HEK293 (cell line): ENCODE measurements around the gene ADPRHL1.

Source experiments
- CTCF ChIA-PET: fragments of 350-600 bp; formaldehyde crosslinking; extraction: SDS; loops from one replicate; lab custom pipeline; 2021; ENCODE audit warnings: antibody characterized with exemption; lab: Yijun Ruan, JAX
- POLR2A ChIA-PET: fragments of 300-600 bp; formaldehyde crosslinking; extraction: SDS; loops from one replicate; lab custom pipeline; 2020; ENCODE audit warnings: antibody characterized with exemption, inconsistent platforms; lab: Yijun Ruan, JAX
- H3K27ac ChIP-seq: fragments of 200-500 bp; sonication (Bioruptor generic); 2 replicates; pipeline ENCODE4 v1.5.1; 2014; ENCODE audit warnings: low read depth, low read length, control low read depth, inconsistent platforms; ENCODE audit errors: extremely low read depth
- H3K36me3 ChIP-seq, 2 experiments: fragments of 200-500 bp in 1 of 2; sonication (Bioruptor generic) in 1 of 2; 1 replicate in 1 of 2; 2 replicates in 1 of 2; pipeline ENCODE4 v1.5.1; 2014 to 2017; ENCODE audit warnings: inconsistent platforms in 2 of 2, low read length in 2 of 2; ENCODE audit not compliant: control insufficient read depth in 2 of 2, insufficient read depth in 1 of 2
- H3K4me1 ChIP-seq: fragments of 200-500 bp; sonication (Bioruptor generic); 2 replicates; pipeline ENCODE4 v1.5.1; 2014; ENCODE audit warnings: mild to moderate bottlenecking, low read length, inconsistent platforms; ENCODE audit not compliant: control insufficient read depth, insufficient read depth
- H3K4me3 ChIP-seq: 2 replicates; pipeline ENCODE4 v1.5.1; 2011; ENCODE audit warnings: low read depth, mild to moderate bottlenecking, control low read depth, low read length, moderate library complexity
- H3K9me3 ChIP-seq: fragments of 200-500 bp; sonication (Bioruptor generic); 2 replicates; pipeline ENCODE4 v1.5.1; 2014; ENCODE audit warnings: low read depth, low read length, inconsistent platforms; ENCODE audit not compliant: control insufficient read depth, insufficient read depth
- BCL11A ChIP-seq: fragments of 450-650 bp; formaldehyde crosslinking; IDR thresholded peaks from 2 replicates; pipeline ENCODE4 v1.5.1; 2016; ENCODE audit warnings: low read depth, missing biosample characterization, missing genetic modification characterization
- BCL11B ChIP-seq: fragments of 450-650 bp; formaldehyde crosslinking; IDR thresholded peaks from 2 replicates; pipeline ENCODE4 v1.5.1; 2016; ENCODE audit warnings: low read depth, missing biosample characterization, missing genetic modification characterization
- EGR2 ChIP-seq: fragments of 450-650 bp; formaldehyde crosslinking; IDR thresholded peaks from 2 replicates; pipeline ENCODE4 v1.5.1; 2016; ENCODE audit warnings: low read depth, missing biosample characterization, missing genetic modification characterization
- GLI2 ChIP-seq: fragments of 450-650 bp; formaldehyde crosslinking; IDR thresholded peaks from 2 replicates; pipeline ENCODE4; 2017; ENCODE audit warnings: missing biosample characterization, missing genetic modification characterization, low read depth, borderline replicate concordance
- GLIS1 ChIP-seq: fragments of 450-650 bp; formaldehyde crosslinking; IDR thresholded peaks from 2 replicates; pipeline ENCODE4 v1.5.1; 2016; ENCODE audit warnings: missing biosample characterization, missing genetic modification characterization
- GLIS2 ChIP-seq: fragments of 450-650 bp; formaldehyde crosslinking; IDR thresholded peaks from 2 replicates; pipeline ENCODE4 v1.5.1; 2016; ENCODE audit warnings: missing biosample characterization, missing genetic modification characterization
- KLF7 ChIP-seq: fragments of 450-650 bp; formaldehyde crosslinking; IDR thresholded peaks from 2 replicates; pipeline ENCODE4 v1.5.1; 2016; ENCODE audit warnings: missing biosample characterization, missing genetic modification characterization, borderline replicate concordance
- PRDM6 ChIP-seq: fragments of 450-650 bp; formaldehyde crosslinking; IDR thresholded peaks from 2 replicates; pipeline ENCODE4 v1.5.1; 2017; ENCODE audit warnings: missing biosample characterization, missing genetic modification characterization
- SCRT1 ChIP-seq: fragments of 450-650 bp; formaldehyde crosslinking; IDR thresholded peaks from 2 replicates; pipeline ENCODE4 v1.5.1; 2016; ENCODE audit warnings: missing biosample characterization, missing genetic modification characterization, borderline replicate concordance
- WT1 ChIP-seq: fragments of 450-650 bp; formaldehyde crosslinking; IDR thresholded peaks from 2 replicates; pipeline ENCODE4 v1.5.1; 2016; ENCODE audit warnings: missing biosample characterization, missing genetic modification characterization
- ZFP41 ChIP-seq: fragments of 450-650 bp; formaldehyde crosslinking; IDR thresholded peaks from 2 replicates; pipeline ENCODE4 v1.5.1; 2016; ENCODE audit warnings: missing biosample characterization, missing genetic modification characterization, borderline replicate concordance
- ZIC2 ChIP-seq: fragments of 450-650 bp; formaldehyde crosslinking; IDR thresholded peaks from 2 replicates; pipeline ENCODE4 v1.5.1; 2016; ENCODE audit warnings: missing biosample characterization, missing genetic modification characterization
- ZNF202 ChIP-seq: fragments of 450-650 bp; formaldehyde crosslinking; IDR thresholded peaks from 2 replicates; pipeline ENCODE4 v1.5.1; 2016; ENCODE audit warnings: missing biosample characterization, missing genetic modification characterization, borderline replicate concordance
- ZNF266 ChIP-seq: fragments of 450-650 bp; formaldehyde crosslinking; IDR thresholded peaks from 2 replicates; pipeline ENCODE4 v1.5.1; 2016; ENCODE audit warnings: missing biosample characterization, missing genetic modification characterization, low read depth
- ZNF423 ChIP-seq: fragments of 450-650 bp; formaldehyde crosslinking; IDR thresholded peaks from 2 replicates; pipeline ENCODE4 v1.5.1; 2016; ENCODE audit warnings: missing biosample characterization, missing genetic modification characterization
- ZNF488 ChIP-seq: fragments of 450-650 bp; formaldehyde crosslinking; IDR thresholded peaks from 2 replicates; pipeline ENCODE4 v1.5.1; 2016; ENCODE audit warnings: missing biosample characterization, missing genetic modification characterization
- ZNF585B ChIP-seq: fragments of 450-650 bp; formaldehyde crosslinking; IDR thresholded peaks from 2 replicates; pipeline ENCODE4 v1.5.1; 2016; ENCODE audit warnings: missing biosample characterization, missing genetic modification characterization
- ZNF600 ChIP-seq: fragments of 450-650 bp; formaldehyde crosslinking; IDR thresholded peaks from 2 replicates; pipeline ENCODE4 v1.5.1; 2016; ENCODE audit warnings: missing biosample characterization, missing genetic modification characterization
- ZNF626 ChIP-seq: fragments of 450-650 bp; sonication (Bioruptor Pico); formaldehyde crosslinking; IDR thresholded peaks from 2 replicates; pipeline ENCODE4 v1.5.1; 2018; ENCODE audit warnings: missing biosample characterization, missing genetic modification characterization, inconsistent platforms
- ZXDB ChIP-seq: fragments of 450-650 bp; formaldehyde crosslinking; IDR thresholded peaks from 2 replicates; pipeline ENCODE4 v1.5.1; 2016; ENCODE audit warnings: missing biosample characterization, missing genetic modification characterization
- TF ChIP-seq, protein P1 (sequence below): fragments of 450-650 bp; formaldehyde crosslinking; IDR thresholded peaks from 2 replicates; pipeline ENCODE4 v1.5.1; 2016; ENCODE audit warnings: missing biosample characterization, missing genetic modification characterization, borderline replicate concordance
- TF ChIP-seq, protein P2 (sequence below): fragments of 450-650 bp; formaldehyde crosslinking; IDR thresholded peaks from 2 replicates; pipeline ENCODE4 v1.5.1; 2017; ENCODE audit warnings: missing biosample characterization, missing genetic modification characterization
- TF ChIP-seq, protein P3 (sequence below): fragments of 450-650 bp; formaldehyde crosslinking; IDR thresholded peaks from 2 replicates; pipeline ENCODE4 v1.5.1; 2016; ENCODE audit warnings: missing biosample characterization, missing genetic modification characterization
- TF ChIP-seq, protein P4 (sequence below): fragments of 450-650 bp; formaldehyde crosslinking; IDR thresholded peaks from 2 replicates; pipeline ENCODE4 v1.5.1; 2016; ENCODE audit warnings: missing biosample characterization, missing genetic modification characterization

ADPRHL1 gene

GRCh38 chr13:113365971-113366588 lies 87.2 kb downstream of the ADPRHL1 start:
- H3K4me3 ChIP-seq = no peak overlapping the region
- no peaks in the 10 kb centered on the region for H3K36me3 ChIP-seq
- no peak overlapping the region for H3K27ac ChIP-seq
- H3K9me3 ChIP-seq = no peaks in the 10 kb centered on the region
- POLR2A ChIA-PET = interaction anchor here (0.7 kb wide), 1 partner anchor 11 kb away, joined by 3 read pairs; no protein-coding TSS in a partner anchor
- CTCF ChIA-PET = no interaction called here
- no peaks in the 10 kb centered on the region for H3K4me1 ChIP-seq
- TF ChIP-seq BCL11B (tag by site-specific recombination) (no peak), GLI2 (tag by site-specific recombination) (no peak), PRDM6 (tag by site-specific recombination) (no peak), EGR2 (tag by site-specific recombination) (0 out of 2 replicates have a peak, but pooled peaks have one; percentile 7), ZNF600 (tag by site-specific recombination) (peak; percentile 52; the same call in 1 of the 2 replicates), GLIS2 (tag by site-specific recombination) (peak; percentile 73), SCRT1 (tag by site-specific recombination) (no peak), GLIS1 (peak; percentile 88), ZIC2 (tag by site-specific recombination) (peak; percentile 55), ZNF202 (tag by site-specific recombination) (no peak), ZNF266 (tag by site-specific recombination) (no peak), ZNF423 (tag by site-specific recombination) (no peak), WT1 (tag by site-specific recombination) (no peak), KLF7 (tag by site-specific recombination) (no peak), ZFP41 (no peak), ZNF488 (tag by site-specific recombination) (no peak), ZNF626 (tag by site-specific recombination) (no peak), BCL11A (tag by site-specific recombination) (no peak), ZXDB (tag by site-specific recombination) (no peak), ZNF585B (no peak)
- TF ChIP-seq, protein P1, sequence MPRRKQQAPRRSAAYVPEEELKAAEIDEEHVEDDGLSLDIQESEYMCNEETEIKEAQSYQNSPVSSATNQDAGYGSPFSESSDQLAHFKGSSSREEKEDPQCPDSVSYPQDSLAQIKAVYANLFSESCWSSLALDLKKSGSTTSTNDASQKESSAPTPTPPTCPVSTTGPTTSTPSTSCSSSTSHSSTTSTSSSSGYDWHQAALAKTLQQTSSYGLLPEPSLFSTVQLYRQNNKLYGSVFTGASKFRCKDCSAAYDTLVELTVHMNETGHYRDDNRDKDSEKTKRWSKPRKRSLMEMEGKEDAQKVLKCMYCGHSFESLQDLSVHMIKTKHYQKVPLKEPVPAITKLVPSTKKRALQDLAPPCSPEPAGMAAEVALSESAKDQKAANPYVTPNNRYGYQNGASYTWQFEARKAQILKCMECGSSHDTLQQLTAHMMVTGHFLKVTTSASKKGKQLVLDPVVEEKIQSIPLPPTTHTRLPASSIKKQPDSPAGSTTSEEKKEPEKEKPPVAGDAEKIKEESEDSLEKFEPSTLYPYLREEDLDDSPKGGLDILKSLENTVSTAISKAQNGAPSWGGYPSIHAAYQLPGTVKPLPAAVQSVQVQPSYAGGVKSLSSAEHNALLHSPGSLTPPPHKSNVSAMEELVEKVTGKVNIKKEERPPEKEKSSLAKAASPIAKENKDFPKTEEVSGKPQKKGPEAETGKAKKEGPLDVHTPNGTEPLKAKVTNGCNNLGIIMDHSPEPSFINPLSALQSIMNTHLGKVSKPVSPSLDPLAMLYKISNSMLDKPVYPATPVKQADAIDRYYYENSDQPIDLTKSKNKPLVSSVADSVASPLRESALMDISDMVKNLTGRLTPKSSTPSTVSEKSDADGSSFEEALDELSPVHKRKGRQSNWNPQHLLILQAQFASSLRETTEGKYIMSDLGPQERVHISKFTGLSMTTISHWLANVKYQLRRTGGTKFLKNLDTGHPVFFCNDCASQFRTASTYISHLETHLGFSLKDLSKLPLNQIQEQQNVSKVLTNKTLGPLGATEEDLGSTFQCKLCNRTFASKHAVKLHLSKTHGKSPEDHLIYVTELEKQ (tag by site-specific recombination) = no peak
- TF ChIP-seq, protein P2, sequence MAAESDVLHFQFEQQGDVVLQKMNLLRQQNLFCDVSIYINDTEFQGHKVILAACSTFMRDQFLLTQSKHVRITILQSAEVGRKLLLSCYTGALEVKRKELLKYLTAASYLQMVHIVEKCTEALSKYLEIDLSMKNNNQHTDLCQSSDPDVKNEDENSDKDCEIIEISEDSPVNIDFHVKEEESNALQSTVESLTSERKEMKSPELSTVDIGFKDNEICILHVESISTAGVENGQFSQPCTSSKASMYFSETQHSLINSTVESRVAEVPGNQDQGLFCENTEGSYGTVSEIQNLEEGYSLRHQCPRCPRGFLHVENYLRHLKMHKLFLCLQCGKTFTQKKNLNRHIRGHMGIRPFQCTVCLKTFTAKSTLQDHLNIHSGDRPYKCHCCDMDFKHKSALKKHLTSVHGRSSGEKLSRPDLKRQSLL (tag by site-specific recombination) = no peak
- TF ChIP-seq, protein P3, sequence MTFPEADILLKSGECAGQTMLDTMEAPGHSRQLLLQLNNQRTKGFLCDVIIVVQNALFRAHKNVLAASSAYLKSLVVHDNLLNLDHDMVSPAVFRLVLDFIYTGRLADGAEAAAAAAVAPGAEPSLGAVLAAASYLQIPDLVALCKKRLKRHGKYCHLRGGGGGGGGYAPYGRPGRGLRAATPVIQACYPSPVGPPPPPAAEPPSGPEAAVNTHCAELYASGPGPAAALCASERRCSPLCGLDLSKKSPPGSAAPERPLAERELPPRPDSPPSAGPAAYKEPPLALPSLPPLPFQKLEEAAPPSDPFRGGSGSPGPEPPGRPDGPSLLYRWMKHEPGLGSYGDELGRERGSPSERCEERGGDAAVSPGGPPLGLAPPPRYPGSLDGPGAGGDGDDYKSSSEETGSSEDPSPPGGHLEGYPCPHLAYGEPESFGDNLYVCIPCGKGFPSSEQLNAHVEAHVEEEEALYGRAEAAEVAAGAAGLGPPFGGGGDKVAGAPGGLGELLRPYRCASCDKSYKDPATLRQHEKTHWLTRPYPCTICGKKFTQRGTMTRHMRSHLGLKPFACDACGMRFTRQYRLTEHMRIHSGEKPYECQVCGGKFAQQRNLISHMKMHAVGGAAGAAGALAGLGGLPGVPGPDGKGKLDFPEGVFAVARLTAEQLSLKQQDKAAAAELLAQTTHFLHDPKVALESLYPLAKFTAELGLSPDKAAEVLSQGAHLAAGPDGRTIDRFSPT (tag by site-specific recombination) = no peak
- TF ChIP-seq, protein P4, sequence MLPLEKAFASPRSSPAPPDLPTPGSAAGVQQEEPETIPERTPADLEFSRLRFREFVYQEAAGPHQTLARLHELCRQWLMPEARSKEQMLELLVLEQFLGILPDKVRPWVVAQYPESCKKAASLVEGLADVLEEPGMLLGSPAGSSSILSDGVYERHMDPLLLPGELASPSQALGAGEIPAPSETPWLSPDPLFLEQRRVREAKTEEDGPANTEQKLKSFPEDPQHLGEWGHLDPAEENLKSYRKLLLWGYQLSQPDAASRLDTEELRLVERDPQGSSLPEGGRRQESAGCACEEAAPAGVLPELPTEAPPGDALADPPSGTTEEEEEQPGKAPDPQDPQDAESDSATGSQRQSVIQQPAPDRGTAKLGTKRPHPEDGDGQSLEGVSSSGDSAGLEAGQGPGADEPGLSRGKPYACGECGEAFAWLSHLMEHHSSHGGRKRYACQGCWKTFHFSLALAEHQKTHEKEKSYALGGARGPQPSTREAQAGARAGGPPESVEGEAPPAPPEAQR (tag by site-specific recombination) = no peak
